Activated naive CD8-positive, alpha-beta T cell treated with anti-CD3 and anti-CD28 coated beads, Interleukin-2, amount 50 U/mL, for 24 hours (primary cell): ENCODE measurements around the gene STOML2.
A peak's percentile ranks its signal among the peaks of the same experiment; 100 is the strongest.
"Not testable (repeated sequence)": the region's sequence is repeated elsewhere in the genome, so short reads cannot be mapped to it uniquely, and the experiment has no call there.

Source experiments
- ATAC-seq: fragments of 150-1000 bp; cut with Tn5 transposase; one replicate; pipeline ENCODE4 v1.10.0; 2021
- DNase-seq: peaks from one replicate; pipeline ENCODE4 v3.0.0; 2021
- H3K27ac Mint-ChIP-seq: one replicate; pipeline ENCODE4 v1.8.0; 2021; ENCODE audit warnings: mild to moderate bottlenecking, mixed read lengths
- H3K27me3 Mint-ChIP-seq: one replicate; pipeline ENCODE4 v1.8.0; 2021; ENCODE audit warnings: mixed read lengths
- H3K36me3 Mint-ChIP-seq: one replicate; pipeline ENCODE4 v1.8.0; 2021; ENCODE audit warnings: low read depth, mixed read lengths
- H3K4me1 Mint-ChIP-seq: one replicate; pipeline ENCODE4 v1.8.0; 2021; ENCODE audit warnings: mixed read lengths
- H3K4me3 Mint-ChIP-seq: one replicate; pipeline ENCODE4 v1.8.0; 2021; ENCODE audit warnings: mild to moderate bottlenecking, moderate library complexity, mixed read lengths
- H3K9me3 Mint-ChIP-seq: one replicate; pipeline ENCODE4 v1.8.0; 2021; ENCODE audit warnings: mixed read lengths

The STOML2 gene

GRCh38 chr9:35102769-35103659 lies at the start of gene STOML2:
TSS of gene STOML2 (minus strand) at chr9:35103131. CDS start at chr9:35103094, 37 bp downstream.
- Mint-ChIP-seq H3K36me3 (peaks cover 32% of the 10 kb centered on the region), H3K4me3 (peak within 1 kb of the TSS; percentile 98), H3K9me3 (no peaks in the 10 kb centered on the region), H3K27me3 (no peaks in the 10 kb centered on the region), H3K4me1 (peaks cover 31% of the 10 kb centered on the region), H3K27ac (peak within 1 kb of the TSS; percentile 92)
- peak; percentile 98 for ATAC-seq
- peak; percentile 89 for DNase-seq

GRCh38 chr9:35147941-35148563 lies 45.1 kb upstream of the STOML2 start:
- H3K36me3 Mint-ChIP-seq: peaks cover 17% of the 10 kb centered on the region
- H3K27ac Mint-ChIP-seq, ATAC-seq, H3K4me1 Mint-ChIP-seq, H3K27me3 Mint-ChIP-seq, H3K4me3 Mint-ChIP-seq, DNase-seq: not testable (repeated sequence)
- peaks cover 36% of the 10 kb centered on the region for H3K9me3 Mint-ChIP-seq

- ATAC-seq: no peak
- no peak overlapping the region for H3K27ac Mint-ChIP-seq
- peaks cover 3% of the 10 kb centered on the region for H3K36me3 Mint-ChIP-seq
- H3K9me3 Mint-ChIP-seq: peaks cover 6% of the 10 kb centered on the region
- H3K27me3 Mint-ChIP-seq: peaks cover 1% of the 10 kb centered on the region
- H3K4me1 Mint-ChIP-seq: no peaks in the 10 kb centered on the region
- H3K4me3 Mint-ChIP-seq: no peak overlapping the region
- no peak for DNase-seq
Observed at GRCh38 chr9:35142037-35142436, 39.1 kb upstream of the STOML2 start.

GRCh38 chr9:35140093-35140492 lies 37.2 kb upstream of the STOML2 start:
- no peak overlapping the region for H3K4me3 Mint-ChIP-seq
- no peaks in the 10 kb centered on the region for H3K36me3 Mint-ChIP-seq
- H3K4me1 Mint-ChIP-seq: no peaks in the 10 kb centered on the region
- DNase-seq (no peak), ATAC-seq (no peak)
- H3K9me3 Mint-ChIP-seq: no peaks in the 10 kb centered on the region
- peaks cover 1% of the 10 kb centered on the region for H3K27me3 Mint-ChIP-seq
- no peak overlapping the region for H3K27ac Mint-ChIP-seq

GRCh38 chr9:35136866-35137265 lies 33.9 kb upstream of the STOML2 start:
- H3K4me3 Mint-ChIP-seq: no peak overlapping the region
- ATAC-seq: no peak

GRCh38 chr9:35135988-35136387 lies 33.1 kb upstream of the STOML2 start:
- H3K27me3 Mint-ChIP-seq: peaks cover 1% of the 10 kb centered on the region
- H3K4me1 Mint-ChIP-seq: no peaks in the 10 kb centered on the region
- H3K36me3 Mint-ChIP-seq: no peaks in the 10 kb centered on the region
- H3K9me3 Mint-ChIP-seq: peaks cover 13% of the 10 kb centered on the region
- DNase-seq: no peak
- H3K27ac Mint-ChIP-seq: no peak overlapping the region
- no peak overlapping the region for H3K4me3 Mint-ChIP-seq
- ATAC-seq: no peak

More at GRCh38 chr9:35136866-35137265, 33.9 kb upstream of the STOML2 start:
- Mint-ChIP-seq H3K4me1 (no peaks in the 10 kb centered on the region), H3K27ac (no peak overlapping the region), H3K9me3 (peaks cover 11% of the 10 kb centered on the region), H3K27me3 (peaks cover 1% of the 10 kb centered on the region), H3K36me3 (no peaks in the 10 kb centered on the region)
- DNase-seq: no peak

GRCh38 chr9:35134920-35135319 lies 32.0 kb upstream of the STOML2 start:
- H3K27ac Mint-ChIP-seq: no peak overlapping the region
- H3K4me3 Mint-ChIP-seq: no peak overlapping the region
- no peaks in the 10 kb centered on the region for H3K4me1 Mint-ChIP-seq
- DNase-seq: no peak
- no peaks in the 10 kb centered on the region for H3K27me3 Mint-ChIP-seq
- no peaks in the 10 kb centered on the region for H3K36me3 Mint-ChIP-seq
- H3K9me3 Mint-ChIP-seq: peaks cover 13% of the 10 kb centered on the region
- ATAC-seq: no peak

- peak; percentile 68 for ATAC-seq
- peak overlapping the region; percentile 70 for H3K27ac Mint-ChIP-seq
- H3K27me3 Mint-ChIP-seq: no peaks in the 10 kb centered on the region
- H3K9me3 Mint-ChIP-seq: no peaks in the 10 kb centered on the region
- H3K4me1 Mint-ChIP-seq: peaks cover 47% of the 10 kb centered on the region
- peak overlapping the region; percentile 83 for H3K4me3 Mint-ChIP-seq
- peak; percentile 87 for DNase-seq
- H3K36me3 Mint-ChIP-seq: no peaks in the 10 kb centered on the region
Observed at GRCh38 chr9:35116898-35117551, 14.1 kb upstream of the STOML2 start.

GRCh38 chr9:35116539-35116897 lies 13.6 kb upstream of the STOML2 start:
- H3K9me3 Mint-ChIP-seq: no peaks in the 10 kb centered on the region
- peak overlapping the region; percentile 83 for H3K4me3 Mint-ChIP-seq
- H3K27me3 Mint-ChIP-seq: no peaks in the 10 kb centered on the region
- peak overlapping the region; percentile 70 for H3K27ac Mint-ChIP-seq
- DNase-seq (no peak), ATAC-seq (no peak)
- no peaks in the 10 kb centered on the region for H3K36me3 Mint-ChIP-seq
- H3K4me1 Mint-ChIP-seq: peaks cover 52% of the 10 kb centered on the region

- Mint-ChIP-seq H3K36me3 (no peaks in the 10 kb centered on the region), H3K4me3 (peak within 1 kb of the TSS; percentile 83), H3K27me3 (no peaks in the 10 kb centered on the region), H3K4me1 (peaks cover 56% of the 10 kb centered on the region), H3K9me3 (no peaks in the 10 kb centered on the region), H3K27ac (peak within 1 kb of the TSS; percentile 70)
- DNase-seq (peak; percentile 93), ATAC-seq (peak; percentile 65)
Observed at GRCh38 chr9:35115680-35116538, 13.0 kb upstream of the STOML2 start, which contains the start of gene ATOSB. TSS of gene ATOSB (minus strand) at chr9:35115862. CDS start at chr9:35108274, 7,588 bp downstream.

- Mint-ChIP-seq H3K9me3 (no peaks in the 10 kb centered on the region), H3K4me1 (peaks cover 65% of the 10 kb centered on the region), H3K36me3 (no peaks in the 10 kb centered on the region), H3K4me3 (peak overlapping the region; percentile 83), H3K27me3 (no peaks in the 10 kb centered on the region), H3K27ac (peak overlapping the region; percentile 70)
- peak; percentile 41 for DNase-seq
- no peak for ATAC-seq
Observed at GRCh38 chr9:35114840-35115628, 12.1 kb upstream of the STOML2 start.

- DNase-seq: peak; percentile 78
- H3K4me3 Mint-ChIP-seq: peak overlapping the region; percentile 83
- H3K9me3 Mint-ChIP-seq: no peaks in the 10 kb centered on the region
- H3K27ac Mint-ChIP-seq: peak overlapping the region; percentile 70
- H3K36me3 Mint-ChIP-seq: no peaks in the 10 kb centered on the region
- peak; percentile 41 for ATAC-seq
- H3K27me3 Mint-ChIP-seq: no peaks in the 10 kb centered on the region
- peaks cover 69% of the 10 kb centered on the region for H3K4me1 Mint-ChIP-seq
Observed at GRCh38 chr9:35114113-35114839, 11.3 kb upstream of the STOML2 start.
